NCI-H69 (cell line): ENCODE results near the gene DAPK1.

Experiments
- DNase-seq: peaks from one replicate; lab custom pipeline; 2025; lab: John Stamatoyannopoulos, UW

DAPK1 gene

DNA sequence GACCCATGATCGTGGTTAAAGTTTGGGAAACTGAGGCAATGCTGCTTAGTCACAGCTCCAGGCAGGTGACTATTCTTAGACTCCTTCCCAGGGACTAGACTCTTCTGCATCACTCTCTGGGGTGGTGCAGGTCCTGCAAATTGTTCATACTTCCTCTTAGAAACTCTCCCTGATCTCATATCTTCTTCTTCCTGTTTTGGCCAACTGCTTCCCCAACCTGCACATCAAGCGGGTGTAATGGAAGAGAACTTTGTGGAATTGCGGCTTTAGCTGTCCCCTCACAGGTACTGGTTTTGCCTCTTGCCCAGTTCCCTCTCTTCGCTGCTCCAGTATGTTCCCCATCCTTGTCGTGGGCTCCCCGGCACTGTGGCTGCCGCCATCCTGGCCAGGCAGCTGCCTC is 116.7 kb downstream of the DAPK1 start:
- DNase-seq, result no peak

- no peak for DNase-seq
Measured at GRCh38 chr9:87615136-87615535, 117.5 kb downstream of the DAPK1 start.

- no peak for DNase-seq
Measured at GRCh38 chr9:87615547-87616148, 118.0 kb downstream of the DAPK1 start.

GRCh38 chr9:87618226-87618625 is 120.6 kb downstream of the DAPK1 start:
- DNase-seq, result no peak

DNA sequence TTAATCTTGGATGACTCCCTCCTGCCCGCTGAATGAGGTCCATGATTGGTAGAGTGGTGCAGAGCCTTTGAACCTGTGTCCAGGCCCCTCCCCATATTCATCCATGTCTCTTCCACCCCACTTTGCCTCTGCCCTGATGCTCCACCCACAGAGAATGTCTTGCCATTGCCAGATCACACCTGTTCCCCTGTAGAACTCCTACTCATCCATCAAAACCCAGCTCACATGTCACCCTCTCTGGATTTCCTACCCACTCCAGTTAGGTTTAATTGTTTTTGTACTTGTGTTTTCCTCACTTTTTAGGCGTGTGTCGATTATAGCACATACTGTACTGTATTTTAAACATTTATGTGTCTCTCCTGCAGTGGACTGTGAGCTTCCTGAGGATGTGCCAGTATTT is 121.3 kb downstream of the DAPK1 start:
- DNase-seq, result no peak

DNA sequence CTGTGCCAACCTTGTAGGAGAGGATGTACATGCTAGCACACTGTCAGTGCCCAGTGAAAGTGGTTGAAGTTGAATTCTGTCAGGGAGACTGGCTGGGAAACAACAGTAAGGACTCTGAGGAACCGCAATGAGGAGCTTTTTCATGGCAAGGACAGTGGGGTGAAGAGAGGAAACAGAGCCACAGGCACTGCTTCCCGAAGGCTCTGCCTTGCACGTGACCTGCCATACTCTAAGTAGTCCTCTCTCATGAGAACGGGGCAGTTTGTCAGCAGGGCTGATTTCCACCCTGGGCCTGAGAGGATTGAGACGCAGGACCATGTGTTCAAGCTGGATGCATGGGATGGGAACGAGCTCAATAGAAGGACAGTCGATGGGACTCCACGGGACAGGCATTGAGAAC is 121.7 kb downstream of the DAPK1 start:
- DNase-seq, result no peak

GRCh38 chr9:87620731-87621322 is 123.2 kb downstream of the DAPK1 start:
- DNase-seq, result peak; percentile 76

- DNase-seq, result no peak
Measured at GRCh38 chr9:87622098-87622497, 124.4 kb downstream of the DAPK1 start.

DNA sequence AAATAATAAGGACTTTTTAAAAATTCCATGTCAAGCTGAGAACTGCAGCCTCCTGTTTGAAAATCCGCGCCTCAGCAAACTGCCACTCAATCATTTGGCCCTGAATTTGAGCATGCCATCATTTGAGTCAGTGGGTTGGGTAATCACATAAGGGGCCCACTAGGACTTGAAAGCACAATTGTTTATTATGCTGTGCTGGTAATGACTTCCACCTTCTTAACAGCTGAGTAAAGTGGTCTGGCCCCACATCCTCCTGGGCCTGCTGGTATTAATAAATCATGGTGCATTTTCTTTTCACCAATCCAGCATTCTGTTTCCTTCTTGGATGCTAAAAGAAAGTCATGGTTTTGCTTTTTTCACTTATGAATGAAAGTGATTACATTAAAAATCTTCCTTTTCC is 125.3 kb downstream of the DAPK1 start:
- peak; percentile 13 for DNase-seq

DNA sequence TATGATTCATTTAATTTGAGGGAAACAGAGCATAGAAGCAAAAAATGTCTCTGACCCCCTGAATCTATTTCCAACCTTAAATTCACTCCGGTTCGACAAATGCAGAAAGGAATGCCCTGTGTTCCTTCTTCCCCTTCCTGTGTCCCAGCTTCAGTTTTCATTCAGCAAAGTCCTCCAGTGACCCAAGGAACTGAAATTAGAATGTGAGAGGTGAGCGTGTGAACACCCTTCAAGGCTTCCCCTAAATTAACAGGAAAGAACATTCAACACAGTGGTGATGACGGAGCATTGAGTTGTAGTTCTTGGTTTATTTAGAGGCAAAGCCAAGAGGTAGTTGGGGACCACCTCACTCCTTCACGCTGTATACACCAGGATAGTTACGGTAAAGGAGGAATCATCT is 130.7 kb downstream of the DAPK1 start:
- no peak for DNase-seq

DNA sequence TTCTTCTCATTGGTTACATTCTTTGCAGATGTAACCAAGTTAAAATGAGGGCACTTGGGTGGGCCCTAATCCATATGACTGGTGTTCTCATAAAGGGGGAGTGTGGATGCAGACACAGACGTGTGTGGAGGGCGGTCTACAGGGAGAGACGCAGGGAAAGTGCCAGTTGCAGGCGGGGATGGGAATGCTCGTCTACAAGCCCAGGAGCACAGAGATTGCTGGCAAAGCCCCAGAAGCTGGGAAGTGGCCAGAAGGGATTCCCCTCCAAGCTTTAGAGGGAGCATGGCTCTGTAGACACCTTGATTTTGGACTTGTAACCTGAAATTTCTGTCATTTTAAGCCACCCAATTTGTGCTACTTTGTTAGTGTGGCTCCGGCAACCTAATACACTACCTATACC is 131.4 kb downstream of the DAPK1 start:
- no peak for DNase-seq

- DNase-seq, result no peak
Measured at GRCh38 chr9:87630266-87630665, 132.6 kb downstream of the DAPK1 start.

DNA sequence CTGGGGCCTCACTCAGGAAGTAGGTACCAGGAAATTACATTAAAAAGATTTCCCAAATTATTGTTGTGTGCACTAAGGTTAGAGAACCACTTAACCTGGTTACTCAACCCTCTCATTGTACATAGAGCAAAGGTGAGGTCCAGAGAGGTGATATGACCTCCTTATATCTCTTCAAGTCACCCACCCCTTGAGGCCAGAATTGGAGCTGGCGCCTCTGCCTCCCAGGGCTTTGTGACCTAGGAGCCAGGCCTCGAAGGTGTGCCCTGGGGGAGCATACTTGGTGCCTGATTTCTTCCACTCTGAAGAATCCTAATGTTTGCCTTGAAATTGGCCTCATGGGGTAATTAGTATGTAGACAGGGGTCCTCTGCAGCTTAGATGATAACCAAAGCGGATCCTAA is 133.2 kb downstream of the DAPK1 start:
- DNase-seq, result no peak

DNA sequence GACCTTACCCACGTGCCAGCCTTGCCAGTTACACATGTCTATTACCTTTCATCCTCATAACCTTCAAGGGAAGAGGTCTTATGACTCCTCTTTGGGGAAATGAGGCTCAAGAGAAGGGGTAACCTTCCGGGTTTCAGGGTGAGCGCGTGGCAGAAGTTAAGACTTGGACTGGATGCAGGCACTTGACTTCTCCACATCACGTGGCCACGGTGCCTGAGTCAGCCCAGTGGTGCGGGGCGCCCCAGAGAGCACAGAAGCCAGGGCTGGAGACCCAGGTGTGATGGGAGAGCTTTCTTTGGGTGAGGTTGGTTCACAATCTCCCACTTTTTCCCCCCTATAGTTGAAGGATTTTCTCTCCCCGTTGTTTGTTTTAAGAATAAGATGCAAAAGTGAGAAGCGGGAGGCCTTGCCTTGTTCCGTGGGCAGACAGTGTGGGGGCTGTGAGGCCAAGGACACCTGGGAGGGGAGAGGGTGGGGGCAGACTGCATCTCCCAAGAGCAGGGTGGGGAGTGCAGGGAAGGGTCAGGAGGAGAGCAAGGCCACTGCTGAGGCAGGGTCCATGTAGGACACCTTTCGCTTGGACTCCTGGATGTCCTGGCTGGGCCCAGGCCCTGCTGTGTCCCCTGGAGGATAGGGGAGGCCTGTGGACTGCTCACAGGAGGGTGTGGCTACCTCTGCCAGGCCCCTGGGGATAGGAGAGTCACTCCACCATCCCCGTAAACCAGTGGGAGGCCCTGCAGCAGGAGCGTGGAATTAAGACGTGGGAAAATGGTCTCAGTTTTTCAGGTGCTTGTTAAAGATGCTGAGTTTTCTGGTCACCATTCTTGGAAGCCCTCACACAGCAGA is 138.2 kb downstream of the DAPK1 start:
- DNase-seq, result no peak

- no peak for DNase-seq
Measured at GRCh38 chr9:87638292-87638691, 140.6 kb downstream of the DAPK1 start.

- DNase-seq, result no peak
Measured at GRCh38 chr9:87639949-87640348, 142.3 kb downstream of the DAPK1 start.

- peak; percentile 56 for DNase-seq
Measured at GRCh38 chr9:87640385-87640795, 142.7 kb downstream of the DAPK1 start.

DNA sequence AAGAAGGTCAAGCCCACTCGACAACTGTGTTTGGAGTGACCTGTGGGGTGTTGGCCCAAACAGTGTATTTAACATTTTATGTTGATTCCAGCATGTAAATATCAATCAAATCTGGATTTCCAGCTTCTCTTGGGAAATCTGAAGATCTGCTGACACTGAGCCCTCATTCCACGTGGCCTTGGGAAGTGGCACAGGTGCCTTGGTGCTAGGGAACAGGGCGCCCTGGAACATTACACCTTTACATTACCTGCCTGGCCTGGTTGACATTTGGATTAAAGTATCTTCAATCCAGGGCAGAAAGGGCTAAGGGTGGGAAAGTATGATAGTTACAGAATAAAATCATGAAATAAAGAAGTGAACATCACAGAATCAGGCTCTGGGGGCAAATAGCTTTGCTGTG is 143.4 kb downstream of the DAPK1 start:
- DNase-seq, result no peak

DNA sequence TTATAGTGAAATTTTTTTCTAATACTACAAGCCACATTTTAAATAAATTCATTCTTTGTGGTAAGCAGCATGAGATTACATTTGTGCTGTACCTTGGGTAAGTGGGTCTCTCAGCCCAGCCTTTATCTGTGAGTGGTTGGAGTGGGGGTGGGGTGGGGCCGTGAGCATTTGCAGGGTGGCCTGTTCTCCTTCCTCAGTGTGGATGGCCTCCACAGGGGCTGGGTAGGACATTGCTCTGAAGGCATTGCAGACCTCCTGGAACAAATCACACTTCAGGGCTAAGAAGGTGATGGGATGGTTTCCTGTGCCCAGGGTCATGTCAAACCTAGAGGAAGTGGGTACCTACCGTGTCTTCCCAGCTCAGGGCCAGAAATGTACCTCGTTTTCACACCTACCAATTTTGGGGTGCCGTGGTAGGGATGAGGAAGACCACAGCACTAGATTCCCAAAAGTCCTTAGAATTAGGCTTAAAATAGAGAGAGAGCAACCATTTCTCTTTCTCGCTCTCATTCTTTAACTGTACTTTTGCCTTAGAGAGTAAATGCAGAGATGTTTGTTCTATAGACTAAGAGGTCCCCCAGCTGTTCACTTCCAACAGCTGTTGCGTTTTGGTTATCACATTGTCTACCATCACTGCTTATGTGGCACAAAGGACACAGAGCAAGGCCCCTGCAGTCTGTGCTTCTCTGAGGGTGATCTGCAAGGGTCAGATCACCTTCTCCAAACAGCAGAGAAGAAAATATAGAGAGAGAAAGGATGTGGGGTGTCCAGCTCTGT is 144.9 kb downstream of the DAPK1 start:
- no peak for DNase-seq

GRCh38 chr9:87643107-87643650 is 145.5 kb downstream of the DAPK1 start:
- DNase-seq, result no peak

GRCh38 chr9:87643778-87644570 is 146.3 kb downstream of the DAPK1 start:
- no peak for DNase-seq
